H9 (cell line): ENCODE results near the gene SLC12A5. TPM values are rescaled to one million over a fixed set of nuclear protein-coding genes. Genes with fewer than 3 reads are reported as not detected.

Source experiments
- DNase-seq: peaks from one replicate; pipeline ENCODE4 v3.0.0-alpha.2; 2017
- H2AFZ ChIP-seq: one replicate; pipeline ENCODE4 v1.6.1; 2013; ENCODE audit warnings: mild to moderate bottlenecking, low read length, control low read depth, moderate library complexity
- H2AK5ac ChIP-seq: 2 replicates; pipeline ENCODE4 v1.6.1; 2013; ENCODE audit warnings: low read length, control low read depth, mixed read lengths; ENCODE audit not compliant: insufficient read length
- H2BK120ac ChIP-seq: one replicate; pipeline ENCODE4 v1.6.1; 2013; ENCODE audit warnings: low read depth, mild to moderate bottlenecking, low read length, control low read depth, inconsistent platforms; ENCODE audit not compliant: poor library complexity, severe bottlenecking
- H2BK12ac ChIP-seq: 2 replicates; pipeline ENCODE4 v1.6.1; 2013; ENCODE audit warnings: low read length, control low read depth, mixed read lengths, low read depth; ENCODE audit not compliant: insufficient read length
- H2BK15ac ChIP-seq: 2 replicates; pipeline ENCODE4 v1.6.1; 2013; ENCODE audit warnings: low read depth, low read length, control low read depth
- H2BK20ac ChIP-seq: one replicate; pipeline ENCODE4 v1.6.1; 2013; ENCODE audit warnings: low read depth, mild to moderate bottlenecking, low read length, control low read depth, inconsistent platforms; ENCODE audit not compliant: poor library complexity, severe bottlenecking
- H2BK5ac ChIP-seq: 2 replicates; pipeline ENCODE4 v1.6.1; 2013; ENCODE audit warnings: low read length, control low read depth, mixed read lengths; ENCODE audit not compliant: insufficient read length
- H3K14ac ChIP-seq: 2 replicates; pipeline ENCODE4 v1.6.1; 2013; ENCODE audit warnings: low read length, control low read depth; ENCODE audit not compliant: insufficient read depth
- H3K18ac ChIP-seq: 2 replicates; pipeline ENCODE4 v1.6.1; 2013; ENCODE audit warnings: low read depth, mild to moderate bottlenecking, mixed read lengths, low read length, control low read depth; ENCODE audit not compliant: insufficient read length
- H3K23ac ChIP-seq: 2 replicates; pipeline ENCODE4 v1.6.1; 2013; ENCODE audit warnings: low read length, control low read depth, mixed read lengths, low read depth; ENCODE audit not compliant: insufficient read length
- H3K23me2 ChIP-seq: 2 replicates; pipeline ENCODE4 v1.6.1; 2013; ENCODE audit warnings: low read depth, mild to moderate bottlenecking, mixed read lengths, low read length, control low read depth; ENCODE audit not compliant: insufficient read length, poor library complexity, severe bottlenecking
- H3K27ac ChIP-seq: 2 replicates; pipeline ENCODE4 v1.5.1; 2013; ENCODE audit warnings: low read length, control low read depth, mixed read lengths, low read depth; ENCODE audit not compliant: insufficient read length
- H3K27me3 ChIP-seq: 2 replicates; pipeline ENCODE4 v1.6.1; 2013; ENCODE audit warnings: low read length, control low read depth, inconsistent platforms; ENCODE audit not compliant: insufficient read depth
- H3K4ac ChIP-seq: 2 replicates; pipeline ENCODE4 v1.6.1; 2013; ENCODE audit warnings: low read depth, mild to moderate bottlenecking, control low read depth, inconsistent platforms, low read length, moderate library complexity
- H3K4me1 ChIP-seq: 2 replicates; pipeline ENCODE4 v1.6.1; 2013; ENCODE audit warnings: low read length, control low read depth, inconsistent platforms; ENCODE audit not compliant: insufficient read depth
- H3K4me2 ChIP-seq: 2 replicates; pipeline ENCODE4 v1.6.1; 2013; ENCODE audit warnings: low read length, control low read depth, mixed read lengths; ENCODE audit not compliant: insufficient read length, insufficient read depth
- H3K56ac ChIP-seq: 2 replicates; pipeline ENCODE4 v1.6.1; 2013; ENCODE audit warnings: low read depth, mild to moderate bottlenecking, mixed read lengths, low read length, control low read depth; ENCODE audit not compliant: insufficient read length
- H3K79me1 ChIP-seq: 2 replicates; pipeline ENCODE4 v1.6.1; 2013; ENCODE audit warnings: low read depth, mild to moderate bottlenecking, moderate library complexity, low read length, control low read depth, inconsistent platforms; ENCODE audit not compliant: insufficient read depth, poor library complexity, severe bottlenecking
- H3K79me2 ChIP-seq: 2 replicates; pipeline ENCODE4 v1.6.1; 2013; ENCODE audit warnings: low read length, control low read depth, inconsistent platforms; ENCODE audit not compliant: insufficient read depth
- H3K9ac ChIP-seq: 2 replicates; pipeline ENCODE4 v1.6.1; 2013; ENCODE audit warnings: low read length, control low read depth, mixed read lengths; ENCODE audit not compliant: insufficient read length; ENCODE audit errors: extremely low read depth
- H3K9me3 ChIP-seq: one replicate; pipeline ENCODE4 v1.6.1; 2013; ENCODE audit warnings: low read depth, low read length, inconsistent platforms; ENCODE audit not compliant: control insufficient read depth
- H3T11ph ChIP-seq: one replicate; pipeline ENCODE4 v1.6.1; 2013; ENCODE audit warnings: mild to moderate bottlenecking, low read length, control low read depth, inconsistent platforms
- H4K20me1 ChIP-seq: one replicate; pipeline ENCODE4 v1.6.1; 2013; ENCODE audit not compliant: control insufficient read depth, insufficient read length, insufficient read depth
- H4K5ac ChIP-seq: 2 replicates; pipeline ENCODE4 v1.6.1; 2013; ENCODE audit warnings: low read depth, mild to moderate bottlenecking, mixed read lengths, low read length, control low read depth; ENCODE audit not compliant: insufficient read length
- H4K8ac ChIP-seq: replicated peaks from 2 replicates; pipeline ENCODE4 v1.6.1; 2013; ENCODE audit warnings: low read length, control low read depth, mixed read lengths, low read depth; ENCODE audit not compliant: insufficient read length
- H4K91ac ChIP-seq: 2 replicates; pipeline ENCODE4 v1.6.1; 2013; ENCODE audit warnings: low read depth, mild to moderate bottlenecking, moderate library complexity, mixed read lengths, low read length, control low read depth; ENCODE audit not compliant: insufficient read length
- H3K27ac Mint-ChIP-seq, 3 experiments: 2 replicates in 2 of 3; 3 replicates in 1 of 3; pipeline ENCODE4 v1.8.0; 2020 to 2021; ENCODE audit warnings: mixed read lengths in 3 of 3, mild to moderate bottlenecking in 1 of 3, moderate library complexity in 1 of 3
- H3K27me3 Mint-ChIP-seq: 2 replicates; pipeline ENCODE4 v1.8.0; 2021; ENCODE audit warnings: low read depth, mild to moderate bottlenecking, moderate library complexity, mixed read lengths
- H3K36me3 Mint-ChIP-seq, 3 experiments: 2 replicates in 2 of 3; 3 replicates in 1 of 3; pipeline ENCODE4 v1.8.0; 2020 to 2021; ENCODE audit warnings: low read depth in 3 of 3, mixed read lengths in 3 of 3; ENCODE audit not compliant: insufficient read depth in 1 of 3
- H3K4me1 Mint-ChIP-seq, 2 experiments: 2 replicates each; pipeline ENCODE4 v1.8.0; 2020; ENCODE audit warnings: mixed read lengths in 2 of 2
- H3K4me3 Mint-ChIP-seq, 2 experiments: 2 replicates in 1 of 2; 3 replicates in 1 of 2; pipeline ENCODE4 v1.8.0; 2020 to 2021; ENCODE audit warnings: mild to moderate bottlenecking in 2 of 2, mixed read lengths in 2 of 2, moderate library complexity in 1 of 2
- H3K9me3 Mint-ChIP-seq, 2 experiments: 2 replicates in 1 of 2; 3 replicates in 1 of 2; pipeline ENCODE4 v1.8.0; 2020; ENCODE audit warnings: mild to moderate bottlenecking in 2 of 2, mixed read lengths in 2 of 2, moderate library complexity in 1 of 2
- CTCF ChIP-seq: fragments of 200-600 bp; sonication (generic); conservative IDR thresholded peaks from 3 replicates; pipeline ENCODE4 v1.8.0; 2021; ENCODE audit warnings: antibody characterized with exemption, mild to moderate bottlenecking
- WGBS: extraction: QIAGEN DNeasy Blood & Tissue Kit; methylation state at CpG from one replicate; pipeline ENCODE4 v1.1.7; 2013; ENCODE audit warnings: missing lambda C conversion rate, low lambda C conversion rate, mixed read lengths; ENCODE audit not compliant: insufficient read length; ENCODE audit errors: extremely low coverage; 5-methylcytosine and 5-hydroxymethylcytosine counted together
- total RNA-seq: library from RNA; stranded (reverse); gene quantifications from 2 replicates; pipeline ENCODE4 v1.2.1, GENCODE V29; 2021

Gene SLC12A5
- total RNA-seq, 1 experiment from 2014 or later = 8.7 TPM

DNA sequence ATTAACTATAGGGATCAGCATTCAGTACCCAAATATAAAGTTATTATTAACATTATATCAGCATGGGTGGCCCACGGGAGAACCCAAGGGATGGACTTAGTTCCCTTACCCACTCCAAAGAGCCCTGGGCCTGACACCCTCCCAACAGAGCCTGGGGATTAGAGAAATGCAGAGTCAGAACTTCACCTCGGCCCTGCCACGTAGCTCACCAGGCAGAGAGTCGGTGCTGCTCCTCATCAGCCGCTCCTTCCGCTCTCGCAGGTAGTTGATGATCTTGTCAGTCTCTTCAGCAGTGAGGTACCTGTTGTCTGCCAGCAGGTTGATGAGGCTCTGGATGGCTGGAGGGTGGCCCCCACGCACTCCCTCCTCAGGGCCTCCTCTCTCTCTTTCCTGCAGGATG lies 34.1 kb downstream of the SLC12A5 start:
- Mint-ChIP-seq H3K27me3 (peaks cover 20% of the 10 kb centered on the region), H3K36me3 (peaks cover 44 to 67% (median 61%) of the 10 kb centered on the region in 3 experiments), H3K9me3 (no peaks in the 10 kb centered on the region), H3K27ac (no peak overlapping the region), H3K4me1 (peaks cover 13 to 27% of the 10 kb centered on the region in 2 experiments), H3K4me3 (no peak overlapping the region)
- Histone ChIP-seq H2AFZ (no peak overlapping the region), H3K4me2 (no peak overlapping the region), H2BK15ac (no peak overlapping the region), H3K79me1 (no peaks in the 10 kb centered on the region), H2BK5ac (no peak overlapping the region), H3K18ac (no peak overlapping the region), H3T11ph (no peak overlapping the region), H3K79me2 (no peaks in the 10 kb centered on the region), H3K27me3 (peaks cover 5% of the 10 kb centered on the region; the same call in 1 of the 2 replicates), H2BK12ac (no peak overlapping the region), H4K91ac (no peak overlapping the region), H2AK5ac (no peak overlapping the region), H2BK20ac (no peak overlapping the region), H3K27ac (no peak overlapping the region), H3K23ac (no peak overlapping the region), H3K23me2 (peaks cover 11% of the 10 kb centered on the region), H3K4ac (no peak overlapping the region), H4K5ac (no peak overlapping the region), H3K56ac (no peak overlapping the region), H3K4me1 (peaks cover 4% of the 10 kb centered on the region; the same call in 1 of the 2 replicates), H3K9me3 (no peaks in the 10 kb centered on the region), H4K8ac (no peak overlapping the region), H4K20me1 (peaks cover 2% of the 10 kb centered on the region), H3K14ac (no peak overlapping the region), H2BK120ac (no peak overlapping the region), H3K9ac (no peak overlapping the region)
- TF ChIP-seq CTCF = no peak
- no peak for DNase-seq
- no CpG with 5 or more reads among the region's 8 CpGs for WGBS
